ENCODE measurements around the gene FBN3.
"Not testable (repeated sequence)": the region's sequence is repeated elsewhere in the genome, so short reads cannot be mapped to it uniquely, and the experiment has no call there.

FBN3 gene

GRCh38 chr19:8116437-8117293, 32.7 kb downstream of the FBN3 start:
- Mint-ChIP-seq H3K9me3 (no peaks in the 10 kb centered on the region), H3K27ac (no peak overlapping the region), H3K4me3 (no peak overlapping the region), H3K36me3 (ENCODE audit: low read depth) (no peaks in the 10 kb centered on the region), H3K27me3 (no peaks in the 10 kb centered on the region), H3K4me1 (ENCODE audit: low read depth) (no peaks in the 10 kb centered on the region)
- DNase-seq: no peak

DNA sequence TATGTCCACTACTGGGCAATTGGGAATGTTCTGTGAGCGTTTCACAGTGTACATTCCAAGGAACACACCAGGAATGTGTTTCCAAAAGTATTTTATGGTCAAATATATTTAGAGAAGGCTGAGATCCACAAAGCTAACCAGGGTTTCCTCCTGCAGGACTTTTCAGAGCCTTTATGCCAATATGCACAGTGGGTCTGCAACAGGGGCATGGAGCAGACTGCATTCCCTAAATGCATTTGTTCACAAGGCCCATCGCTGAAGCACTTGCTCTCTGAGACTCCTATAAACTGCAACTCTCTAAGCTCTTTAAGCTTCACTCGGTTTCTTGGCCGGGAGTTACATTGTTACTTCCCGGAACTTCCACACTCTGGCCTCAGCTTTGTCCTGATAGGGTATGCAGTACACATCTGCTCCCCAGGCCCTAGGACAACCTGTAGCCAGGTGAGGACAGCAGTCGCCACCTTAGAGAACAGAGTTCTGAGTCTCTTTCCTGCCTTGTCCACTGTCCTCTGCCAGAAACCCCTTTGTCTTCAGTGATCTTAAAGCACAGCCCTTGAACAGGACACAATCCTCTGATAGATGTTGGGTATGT, 33.5 kb downstream of the FBN3 start:
- H3K4me3 Mint-ChIP-seq: no peak overlapping the region

DNA sequence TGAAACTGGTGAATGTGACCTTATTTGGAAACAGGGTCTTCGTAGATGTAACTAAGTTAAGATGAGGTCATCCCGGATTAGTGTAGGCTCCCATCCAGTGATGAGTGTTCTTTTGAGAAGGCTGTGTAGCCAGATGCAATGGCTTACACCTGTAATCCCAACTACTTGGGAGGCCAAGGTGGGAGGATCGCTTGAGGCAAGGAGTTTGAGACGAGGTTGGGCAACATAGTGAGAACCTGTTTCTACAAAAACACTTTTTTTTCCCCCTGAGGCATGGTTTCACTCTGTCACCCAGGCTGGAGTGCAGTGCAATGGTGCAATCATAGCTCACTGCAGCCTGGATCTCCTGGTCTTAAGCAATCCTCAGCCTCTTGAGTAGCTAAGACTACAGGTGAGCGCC, 36.4 kb downstream of the FBN3 start:
- DNase-seq: no peak
- H3K27me3 Mint-ChIP-seq: peaks cover 23% of the 10 kb centered on the region
- H3K4me3 Mint-ChIP-seq: no peak overlapping the region
- no peak overlapping the region for H3K27ac Mint-ChIP-seq
- no peaks in the 10 kb centered on the region for H3K9me3 Mint-ChIP-seq
- H3K4me1 Mint-ChIP-seq (ENCODE audit: low read depth): no peaks in the 10 kb centered on the region
- no peaks in the 10 kb centered on the region for H3K36me3 Mint-ChIP-seq (ENCODE audit: low read depth)

More for the DNA sequence above, 33.5 kb downstream of the FBN3 start:
- no peaks in the 10 kb centered on the region for H3K4me1 Mint-ChIP-seq (ENCODE audit: low read depth)
- H3K9me3 Mint-ChIP-seq: no peaks in the 10 kb centered on the region
- no peaks in the 10 kb centered on the region for H3K27me3 Mint-ChIP-seq
- no peaks in the 10 kb centered on the region for H3K36me3 Mint-ChIP-seq (ENCODE audit: low read depth)
- no peak for DNase-seq
- H3K27ac Mint-ChIP-seq: no peak overlapping the region

- no peak for DNase-seq
- H3K27me3 Mint-ChIP-seq: peaks cover 23% of the 10 kb centered on the region
- no peak overlapping the region for H3K27ac Mint-ChIP-seq
- no peaks in the 10 kb centered on the region for H3K36me3 Mint-ChIP-seq (ENCODE audit: low read depth)
- no peaks in the 10 kb centered on the region for H3K9me3 Mint-ChIP-seq
- no peaks in the 10 kb centered on the region for H3K4me1 Mint-ChIP-seq (ENCODE audit: low read depth)
- no peak overlapping the region for H3K4me3 Mint-ChIP-seq
Observed at GRCh38 chr19:8111376-8111775, 38.0 kb downstream of the FBN3 start.

DNA sequence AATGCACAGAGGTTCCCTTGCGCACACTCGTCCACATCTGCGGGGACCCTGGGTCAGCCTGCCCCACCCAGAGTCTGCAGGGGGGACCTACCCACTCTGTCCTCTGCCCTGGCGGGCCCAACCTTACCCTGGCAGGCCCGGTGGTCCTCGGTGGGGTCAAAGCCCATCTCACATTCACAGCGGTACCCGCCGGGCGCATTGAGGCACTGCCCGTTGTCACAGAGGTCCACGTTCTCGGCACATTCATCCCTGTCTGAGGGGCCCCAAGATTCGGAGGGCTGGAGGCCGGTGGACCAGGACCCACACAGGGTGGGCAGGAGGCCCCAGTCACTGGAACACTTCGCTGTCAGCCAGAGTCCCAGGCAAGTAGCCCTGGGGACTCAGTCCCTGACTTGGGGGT, 38.5 kb downstream of the FBN3 start:
- Mint-ChIP-seq H3K4me3 (no peak overlapping the region), H3K27me3 (peaks cover 23% of the 10 kb centered on the region), H3K36me3 (ENCODE audit: low read depth) (no peaks in the 10 kb centered on the region), H3K9me3 (no peaks in the 10 kb centered on the region), H3K27ac (no peak overlapping the region), H3K4me1 (ENCODE audit: low read depth) (no peaks in the 10 kb centered on the region)
- DNase-seq: no peak

- Mint-ChIP-seq H3K4me1 (ENCODE audit: low read depth) (no peaks in the 10 kb centered on the region), H3K9me3 (no peaks in the 10 kb centered on the region), H3K36me3 (ENCODE audit: low read depth) (no peaks in the 10 kb centered on the region), H3K27ac (no peak overlapping the region), H3K4me3 (no peak overlapping the region), H3K27me3 (peaks cover 23% of the 10 kb centered on the region)
- no peak for DNase-seq
Observed at GRCh38 chr19:8109890-8110662, 39.3 kb downstream of the FBN3 start.

- no peaks in the 10 kb centered on the region for H3K36me3 Mint-ChIP-seq (ENCODE audit: low read depth)
- no peaks in the 10 kb centered on the region for H3K4me1 Mint-ChIP-seq (ENCODE audit: low read depth)
- H3K9me3 Mint-ChIP-seq: no peaks in the 10 kb centered on the region
- H3K27me3 Mint-ChIP-seq: peaks cover 23% of the 10 kb centered on the region
- no peak for DNase-seq
- H3K4me3 Mint-ChIP-seq: no peak overlapping the region
- H3K27ac Mint-ChIP-seq: no peak overlapping the region
Observed at GRCh38 chr19:8109455-8109854, 39.9 kb downstream of the FBN3 start.

- Mint-ChIP-seq H3K4me3 (no peak overlapping the region), H3K9me3 (no peaks in the 10 kb centered on the region), H3K36me3 (ENCODE audit: low read depth) (no peaks in the 10 kb centered on the region), H3K27ac (no peak overlapping the region), H3K27me3 (peaks cover 23% of the 10 kb centered on the region), H3K4me1 (ENCODE audit: low read depth) (no peaks in the 10 kb centered on the region)
- no peak for DNase-seq
Observed at GRCh38 chr19:8108560-8109445, 40.6 kb downstream of the FBN3 start.

DNA sequence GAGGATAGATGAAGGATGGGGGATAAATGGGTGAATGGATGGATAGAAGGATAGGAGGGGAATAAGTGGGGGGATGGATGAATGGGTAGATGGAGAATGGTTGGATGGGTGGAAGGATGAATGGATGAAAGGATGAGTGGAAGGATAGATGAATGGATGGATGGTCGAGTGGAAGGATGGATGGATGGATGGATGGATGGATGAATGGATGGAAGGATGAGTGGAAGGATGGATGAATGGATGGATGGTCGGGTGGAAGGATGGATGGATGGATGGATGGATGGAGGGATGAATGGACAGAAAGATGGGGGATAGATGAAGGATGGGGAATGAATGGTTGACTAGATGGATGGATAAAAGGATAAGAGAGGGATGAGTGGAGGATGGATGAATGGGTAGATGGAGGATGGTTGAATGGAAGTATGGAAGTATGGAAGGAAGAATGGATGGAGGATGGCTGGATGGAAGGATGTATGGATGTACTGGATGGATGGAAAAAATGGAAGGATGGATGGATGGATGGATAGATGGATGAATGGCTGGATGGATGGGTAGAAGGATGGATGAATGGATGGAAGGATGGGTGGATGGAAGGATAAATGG, 42.0 kb downstream of the FBN3 start:
- Mint-ChIP-seq H3K4me1 (ENCODE audit: low read depth) (no peaks in the 10 kb centered on the region), H3K4me3 (no peak overlapping the region), H3K27ac (no peak overlapping the region), H3K9me3 (no peaks in the 10 kb centered on the region), H3K27me3 (peaks cover 29% of the 10 kb centered on the region), H3K36me3 (ENCODE audit: low read depth) (no peaks in the 10 kb centered on the region)
- DNase-seq: no peak

- Mint-ChIP-seq H3K9me3 (no peaks in the 10 kb centered on the region), H3K36me3 (ENCODE audit: low read depth) (no peaks in the 10 kb centered on the region), H3K27me3 (peaks cover 29% of the 10 kb centered on the region), H3K4me1 (ENCODE audit: low read depth) (no peaks in the 10 kb centered on the region), H3K27ac (no peak overlapping the region), H3K4me3 (no peak overlapping the region)
- DNase-seq: no peak
Observed at GRCh38 chr19:8105471-8105870, 43.9 kb downstream of the FBN3 start.

DNA sequence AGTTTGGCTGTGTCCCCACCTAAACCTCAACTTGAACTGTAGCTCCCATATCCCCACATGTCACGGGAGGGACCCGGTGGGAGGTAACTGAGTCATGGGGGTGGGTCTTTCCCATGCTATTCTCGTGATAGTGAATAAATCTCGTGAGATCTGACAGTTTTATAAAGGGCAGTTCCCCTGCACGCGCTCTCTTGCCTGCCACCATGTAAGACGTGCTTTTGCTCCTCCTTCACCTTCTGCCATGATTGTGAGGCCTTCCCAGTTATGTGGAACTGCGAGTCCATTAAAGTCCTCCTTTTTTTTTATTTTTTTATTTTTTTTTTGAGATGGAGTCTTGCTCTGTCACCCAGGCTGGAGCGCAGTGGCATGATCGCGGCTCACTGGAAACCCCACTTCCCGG, 47.5 kb downstream of the FBN3 start:
- H3K9me3 Mint-ChIP-seq; H3K4me1 Mint-ChIP-seq (ENCODE audit: low read depth); H3K4me3 Mint-ChIP-seq; DNase-seq; H3K27ac Mint-ChIP-seq; H3K36me3 Mint-ChIP-seq (ENCODE audit: low read depth): not testable (repeated sequence)
- peaks cover 20% of the 10 kb centered on the region for H3K27me3 Mint-ChIP-seq

DNA sequence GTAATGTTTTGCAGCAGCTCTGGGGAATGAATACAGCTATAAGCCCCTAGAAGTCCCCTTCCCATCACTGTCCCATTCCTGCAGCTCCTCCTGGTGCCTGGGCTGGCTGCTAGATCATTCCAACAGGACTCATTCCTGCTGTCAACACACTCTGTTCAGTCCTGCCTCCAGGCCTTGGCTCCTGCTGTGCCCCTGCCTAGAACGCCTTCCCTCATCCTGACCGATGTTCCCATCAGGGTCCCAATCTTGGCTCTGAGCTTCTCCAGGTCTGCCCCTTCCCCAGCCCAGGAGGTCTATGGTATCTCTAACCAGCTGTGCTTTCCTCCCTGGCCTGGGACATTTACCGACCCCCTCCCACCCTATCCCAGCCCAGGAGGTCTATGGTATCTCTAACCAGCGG, 48.1 kb downstream of the FBN3 start:
- H3K27ac Mint-ChIP-seq: no peak overlapping the region
- H3K27me3 Mint-ChIP-seq: peaks cover 20% of the 10 kb centered on the region

DNA sequence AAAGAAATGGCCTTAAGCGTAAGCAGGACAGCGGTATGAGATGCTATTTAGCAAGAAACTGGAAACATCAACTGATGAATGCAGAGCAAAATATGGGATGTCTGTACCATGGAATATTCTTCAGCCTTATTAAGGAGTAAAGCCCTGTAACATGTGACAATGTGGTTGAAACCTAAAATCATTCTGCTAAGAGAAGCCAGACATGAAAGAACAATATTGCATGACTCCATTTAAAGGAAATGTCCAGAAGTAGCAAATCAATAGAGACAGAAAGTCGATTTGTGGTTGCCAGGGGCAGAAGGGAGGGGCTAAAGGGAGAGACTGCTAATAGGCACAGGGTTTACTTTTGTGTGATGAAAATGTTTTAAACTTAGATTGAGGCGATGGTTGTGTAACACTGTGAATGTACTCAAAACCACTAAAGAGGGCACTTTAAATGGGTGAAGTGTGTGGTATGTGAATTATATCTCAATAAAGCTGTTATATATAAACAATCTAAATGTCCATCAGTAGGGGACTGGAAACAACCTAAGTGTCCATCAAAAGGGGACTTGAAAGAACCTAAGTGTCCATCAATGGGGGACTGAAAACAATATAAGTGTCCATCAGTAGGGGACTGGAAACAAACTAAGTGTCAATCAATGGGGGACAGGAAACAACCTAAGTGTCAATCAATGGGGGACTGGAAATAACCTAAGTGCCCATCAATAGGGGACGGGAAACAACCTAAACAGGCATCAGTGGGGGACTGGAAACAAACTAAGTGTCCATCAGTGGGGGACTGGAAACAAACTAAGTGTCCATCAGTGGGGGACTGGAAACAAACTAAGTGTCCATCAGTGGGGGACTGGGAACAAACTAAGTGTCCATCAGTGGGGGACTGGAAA, 51.5 kb downstream of the FBN3 start:
- no peak for DNase-seq
- Mint-ChIP-seq H3K4me1 (ENCODE audit: low read depth) (no peaks in the 10 kb centered on the region), H3K36me3 (ENCODE audit: low read depth) (no peaks in the 10 kb centered on the region), H3K4me3 (no peak overlapping the region), H3K9me3 (peaks cover 12% of the 10 kb centered on the region), H3K27ac (no peak overlapping the region), H3K27me3 (peaks cover 14% of the 10 kb centered on the region)

More for the DNA sequence above, 48.1 kb downstream of the FBN3 start:
- DNase-seq: no peak
- Mint-ChIP-seq H3K4me1 (ENCODE audit: low read depth) (no peaks in the 10 kb centered on the region), H3K36me3 (ENCODE audit: low read depth) (no peaks in the 10 kb centered on the region), H3K9me3 (no peaks in the 10 kb centered on the region), H3K4me3 (no peak overlapping the region)
